ENCODE data around the gene NFAT5.

GRCh38 chr16:69647020-69647419, 81.3 kb downstream of the NFAT5 start:
- TF ChIP-seq, protein P1, sequence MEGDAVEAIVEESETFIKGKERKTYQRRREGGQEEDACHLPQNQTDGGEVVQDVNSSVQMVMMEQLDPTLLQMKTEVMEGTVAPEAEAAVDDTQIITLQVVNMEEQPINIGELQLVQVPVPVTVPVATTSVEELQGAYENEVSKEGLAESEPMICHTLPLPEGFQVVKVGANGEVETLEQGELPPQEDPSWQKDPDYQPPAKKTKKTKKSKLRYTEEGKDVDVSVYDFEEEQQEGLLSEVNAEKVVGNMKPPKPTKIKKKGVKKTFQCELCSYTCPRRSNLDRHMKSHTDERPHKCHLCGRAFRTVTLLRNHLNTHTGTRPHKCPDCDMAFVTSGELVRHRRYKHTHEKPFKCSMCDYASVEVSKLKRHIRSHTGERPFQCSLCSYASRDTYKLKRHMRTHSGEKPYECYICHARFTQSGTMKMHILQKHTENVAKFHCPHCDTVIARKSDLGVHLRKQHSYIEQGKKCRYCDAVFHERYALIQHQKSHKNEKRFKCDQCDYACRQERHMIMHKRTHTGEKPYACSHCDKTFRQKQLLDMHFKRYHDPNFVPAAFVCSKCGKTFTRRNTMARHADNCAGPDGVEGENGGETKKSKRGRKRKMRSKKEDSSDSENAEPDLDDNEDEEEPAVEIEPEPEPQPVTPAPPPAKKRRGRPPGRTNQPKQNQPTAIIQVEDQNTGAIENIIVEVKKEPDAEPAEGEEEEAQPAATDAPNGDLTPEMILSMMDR (conservative IDR thresholded peaks at IDR 0.05; ENCODE audit: low read length): no peak
- no peak for TF ChIP-seq EZH2phosphoT487 (IDR thresholded peaks at IDR 0.05; ENCODE audit: borderline replicate concordance, low read depth, low read length)
